HepG2 (cell line): ENCODE measurements around the gene CA10. TPM values are rescaled to one million over a fixed set of nuclear protein-coding genes. Genes with fewer than 3 reads are reported as not detected.

Experiments used
- ATAC-seq: fragments of 200-7000 bp; cut with Tn5 transposase; 3 replicates; pipeline ENCODE4 v1.9.1; 2020; ENCODE audit warnings: mild to moderate bottlenecking, moderate library complexity
- BruUV-seq: library from RNA; stranded (reverse); fragments of 400-500 nt; replicated peaks from 2 replicates; lab custom pipeline; 2021; lab: Mats Ljungman, UMichigan
- CTCF ChIA-PET: fragments of 300-600 bp; formaldehyde crosslinking; extraction: SDS; loops from one replicate; lab custom pipeline; 2021; ENCODE audit warnings: low total read pairs, inconsistent platforms, low intra/inter-chr PET ratio; lab: Yijun Ruan, JAX
- POLR2A ChIA-PET: fragments of 350-600 bp; sonication (Branson Sonifier 250); formaldehyde crosslinking; loops from one replicate; lab custom pipeline; 2020; ENCODE audit warnings: antibody characterized with exemption, inconsistent platforms; lab: Yijun Ruan, JAX
- DNase-seq: peaks from one replicate; pipeline ENCODE4 v3.0.0-alpha.2; 2015; ENCODE audit warnings: low spot score
- FAIRE-seq: peaks from 3 replicates; lab custom pipeline; 2011; peaks lifted over from hg19 to GRCh38; lab: Jason Lieb, UNC
- H2AFZ ChIP-seq: one replicate; pipeline ENCODE4 v1.6.1; 2011; ENCODE audit warnings: low read length, inconsistent platforms
- H3K27ac ChIP-seq: fragments of 300-600 bp; 3 replicates; pipeline ENCODE4 v1.8.0; 2011; ENCODE audit warnings: mixed run types, mild to moderate bottlenecking, mixed read lengths, low read length, inconsistent platforms; ENCODE audit not compliant: insufficient read depth; ENCODE audit errors: extremely low read length
- H3K27me3 ChIP-seq, 2 experiments: fragments of 200-600 bp in 1 of 2; 2 replicates in 1 of 2; 3 replicates in 1 of 2; pipeline versions ENCODE4 v1.6.0 to v1.8.0; 2011; ENCODE audit warnings: low read length in 2 of 2, mild to moderate bottlenecking in 2 of 2, moderate library complexity in 2 of 2, inconsistent platforms in 1 of 2; ENCODE audit not compliant: insufficient read depth in 2 of 2, control insufficient read depth in 1 of 2
- H3K36me3 ChIP-seq, 2 experiments: fragments of 200-600 bp in 1 of 2; replicated peaks in 1 of 2; 2 replicates in 1 of 2; 3 replicates in 1 of 2; pipeline versions ENCODE4 v1.5.1 to v1.8.0; 2011; ENCODE audit warnings: low read length in 2 of 2, inconsistent platforms in 1 of 2; ENCODE audit not compliant: insufficient read depth in 2 of 2, control insufficient read depth in 1 of 2
- H3K4me1 ChIP-seq: 2 replicates; pipeline ENCODE4 v1.5.1; 2012; ENCODE audit warnings: low read length, inconsistent platforms; ENCODE audit not compliant: insufficient read depth
- H3K4me2 ChIP-seq: 2 replicates; pipeline ENCODE4 v1.6.0; 2011; ENCODE audit warnings: low read depth, low read length, inconsistent platforms
- H3K4me3 ChIP-seq, 3 experiments: fragments of 200-600 bp in 1 of 3; sonication (generic), shearing (Covaris generic) in 1 of 3; replicated peaks in 1 of 3; 2 replicates each; pipeline ENCODE4 v1.5.1; 2011 to 2016; ENCODE audit warnings: low read length in 3 of 3, inconsistent platforms in 2 of 3, low read depth in 2 of 3, mild to moderate bottlenecking in 2 of 3, control low read depth in 1 of 3, mixed read lengths in 1 of 3; ENCODE audit not compliant: insufficient read depth in 1 of 3
- H3K79me2 ChIP-seq: one replicate; pipeline ENCODE4 v1.6.1; 2011; ENCODE audit warnings: low read length, inconsistent platforms; ENCODE audit not compliant: insufficient read depth
- H3K9ac ChIP-seq: 2 replicates; pipeline ENCODE4 v1.6.0; 2011; ENCODE audit warnings: mild to moderate bottlenecking, low read depth, low read length, inconsistent platforms; ENCODE audit not compliant: insufficient read depth
- H3K9me3 ChIP-seq: 2 replicates; pipeline ENCODE4 v1.5.1; 2012; ENCODE audit warnings: mild to moderate bottlenecking, low read length
- H4K20me1 ChIP-seq: 2 replicates; pipeline ENCODE4 v1.6.0; 2011; ENCODE audit warnings: inconsistent platforms, mild to moderate bottlenecking, low read length, moderate library complexity; ENCODE audit not compliant: insufficient read depth
- ARNT ChIP-seq: fragments of 450-650 bp; IDR thresholded peaks from 2 replicates; pipeline ENCODE4 v1.6.1; 2017
- CSRNP1 ChIP-seq: sonication (generic); formaldehyde crosslinking; IDR thresholded peaks from 2 replicates; pipeline ENCODE4 v1.8.1; 2023; ENCODE audit warnings: mild to moderate bottlenecking, missing genetic modification reagents
- SNRNP70 ChIP-seq: fragments of 200-400 bp; formaldehyde crosslinking; IDR thresholded peaks from 2 replicates; pipeline ENCODE4 v1.6.1; 2017; ENCODE audit warnings: mild to moderate bottlenecking, low read depth, low read length, moderate library complexity
- ZBTB14 ChIP-seq: sonication (generic); formaldehyde crosslinking; IDR thresholded peaks from 2 replicates; pipeline ENCODE4 v1.4.0; 2020; ENCODE audit warnings: missing genetic modification reagents
- ZNF143 ChIP-seq: sonication (generic); formaldehyde crosslinking; IDR thresholded peaks from 2 replicates; pipeline ENCODE4 v1.4.0; 2020; ENCODE audit warnings: missing genetic modification reagents
- ZNF280B ChIP-seq: sonication (generic); formaldehyde crosslinking; IDR thresholded peaks from 2 replicates; pipeline ENCODE4 v1.5.0; 2020; ENCODE audit warnings: missing genetic modification reagents, mild to moderate bottlenecking, borderline replicate concordance
- WGBS: methylation state at CpG from one replicate; pipeline ENCODE4 v1.1.6; 2017; ENCODE audit warnings: low lambda C conversion rate; 5-methylcytosine and 5-hydroxymethylcytosine counted together
- in situ Hi-C: cut with HindIII; loops from 2 replicates; pipeline ENCODE4 v1.10.0; 2017; ENCODE audit warnings: low pct_unique_long_range_greater_than_20kb; ENCODE audit not compliant: extremely low pct_ligation_motif_present
- intact Hi-C: fragments of 100-400 bp; cut with micrococcal nuclease; formaldehyde crosslinking; loops from one replicate; pipeline ENCODE4 v1.10.0; 2022; ENCODE audit not compliant: unreplicated experiment
- polyA plus RNA-seq, 8 experiments: library from polyadenylated mRNA; depleted of rRNA in 3 of 8; stranded (reverse) in 7 of 8; unstranded in 1 of 8; fragments of >200 nt; fragmentation: Illumina TruSeq in 4 of 8; extraction: Trizol in 4 of 8; gene quantifications; 2 replicates each; pipeline versions ENCODE4 v1.2.1 to v1.2.3, GENCODE V29; 2011 to 2016; ENCODE audit warnings: low read depth in 4 of 8, missing spikeins in 1 of 8, mixed read lengths in 1 of 8; ENCODE audit not compliant: insufficient read depth in 1 of 8
- total RNA-seq, 5 experiments: library from RNA; depleted of rRNA; stranded (reverse); fragments of >200 nt; fragmentation: Illumina TruSeq; extraction: Trizol; gene quantifications; 2 replicates each; pipeline ENCODE4 v1.2.3, GENCODE V29; 2016; ENCODE audit warnings: low read depth in 1 of 5

Gene CA10
- total and polyA plus RNA-seq, 2 of the 13 experiments (the other 11 are each of a cell fraction or from before 2014, with no cell fraction given): not detected

DNA sequence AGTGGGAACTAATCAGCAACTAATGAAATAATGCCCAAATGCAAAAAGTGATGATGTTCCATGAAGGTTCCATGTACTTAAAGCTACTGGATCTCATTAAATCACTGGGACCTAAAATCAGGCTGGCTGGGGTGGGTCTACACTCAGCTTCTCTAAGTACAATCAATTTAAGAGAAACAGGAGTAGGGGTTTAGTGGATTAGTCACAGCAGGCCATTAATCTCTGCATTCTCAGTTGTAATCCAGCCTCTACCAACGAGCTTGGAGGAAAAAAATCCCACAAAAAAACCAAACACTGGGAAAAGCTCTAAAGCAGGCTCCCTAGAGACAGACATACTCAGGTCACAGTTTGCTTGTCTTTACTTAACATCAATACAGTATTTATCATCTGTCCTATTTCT lies 15.0 kb downstream of the CA10 start:
- 0% methylated on average over 1 of the region's 1 CpG for WGBS
- intact Hi-C loops: no loop called here
- H3K27me3 ChIP-seq: no peaks in the 10 kb centered on the region

DNA sequence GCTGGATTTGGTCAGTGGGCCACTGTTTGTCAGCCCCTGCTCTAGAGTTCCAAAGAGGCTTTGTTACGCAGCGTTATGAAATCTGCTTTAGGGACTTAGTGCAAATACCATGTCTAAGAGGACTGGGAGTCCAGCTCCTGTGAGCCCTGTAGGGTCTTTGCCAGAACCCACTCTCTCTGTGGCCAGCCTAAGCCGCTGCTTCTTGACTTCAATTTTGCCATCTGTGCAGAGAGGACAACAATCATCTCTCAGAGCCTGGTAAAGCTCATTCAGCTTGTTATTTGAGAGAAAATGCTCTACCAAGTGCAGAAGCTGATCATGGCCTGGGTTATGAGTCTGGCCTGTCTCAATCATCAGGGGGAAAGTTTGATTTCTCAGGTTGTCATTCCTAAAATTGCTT lies 17.9 kb downstream of the CA10 start:
- POLR2A ChIA-PET: no interaction called here

More for the DNA sequence above, 15.0 kb downstream of the CA10 start:
- Histone ChIP-seq H3K9me3 (no peaks in the 10 kb centered on the region), H3K27ac (no peak overlapping the region), H4K20me1 (no peaks in the 10 kb centered on the region), H3K4me1 (no peaks in the 10 kb centered on the region), H3K4me3 (no peak overlapping the region), H3K4me2 (no peak overlapping the region), H2AFZ (no peak overlapping the region), H3K36me3 (no peaks in the 10 kb centered on the region), H3K9ac (no peak overlapping the region), H3K79me2 (no peaks in the 10 kb centered on the region)
- FAIRE-seq (no peak), ATAC-seq (no peak), DNase-seq (no peak)
- POLR2A ChIA-PET: no interaction called here
- CTCF ChIA-PET: no interaction called here
- in situ Hi-C loops: no loop called here
- no TSS peak for BruUV-seq
- TF ChIP-seq CSRNP1 (CRISPR knock-in tag) (no peak), SNRNP70 (no peak), ARNT (no peak)

More for the DNA sequence above, 17.9 kb downstream of the CA10 start:
- in situ Hi-C loops (no loop called here), intact Hi-C loops (no loop called here)
- no peak overlapping the region for H3K4me2 ChIP-seq
- H3K9me3 ChIP-seq: no peaks in the 10 kb centered on the region
- ATAC-seq (no peak), FAIRE-seq (no peak), DNase-seq (no peak)
- no peak overlapping the region for H3K9ac ChIP-seq
- no peaks in the 10 kb centered on the region for H4K20me1 ChIP-seq
- CTCF ChIA-PET: no interaction called here
- no peak overlapping the region for H2AFZ ChIP-seq
- no peaks in the 10 kb centered on the region for H3K79me2 ChIP-seq
- BruUV-seq: no TSS peak
- no peak overlapping the region for H3K4me3 ChIP-seq
- WGBS: 6% methylated on average over 3 of the region's 3 CpGs
- H3K4me1 ChIP-seq: no peaks in the 10 kb centered on the region
- no peak overlapping the region for H3K27ac ChIP-seq
- TF ChIP-seq ZBTB14 (CRISPR knock-in tag): no peak
- no peak for TF ChIP-seq ZNF143
- no peak for TF ChIP-seq ZNF280B (CRISPR knock-in tag)
- no peaks in the 10 kb centered on the region for H3K27me3 ChIP-seq
- no peaks in the 10 kb centered on the region for H3K36me3 ChIP-seq
